Measurements from ENCODE around the gene CLPTM1. TPM values are rescaled to one million over a fixed set of nuclear protein-coding genes. Genes with fewer than 3 reads are reported as not detected.

The CLPTM1 gene
- total and polyA plus RNA-seq, 9 of the 15 experiments (the other 6 are each of a cell fraction or from before 2014, with no cell fraction given) = 0.37 to 96.0 (median 27.5) TPM

GRCh38 chr19:45038931-45039893, 84.0 kb downstream of the CLPTM1 start, which contains the start of gene CLASRP (continued):
- TF ChIP-seq POLR3G (IDR thresholded peaks at IDR 0.05; ENCODE audit: extremely low read depth, insufficient read length, insufficient replicate concordance) (no peak), POLR3A (IDR thresholded peaks at IDR 0.05; ENCODE audit: borderline replicate concordance, extremely low read depth, insufficient read depth, insufficient read length) (no peak), HMGXB4 (CRISPR knock-in tag; IDR thresholded peaks at IDR 0.05) (no peak), NFRKB (IDR thresholded peaks at IDR 0.05; ENCODE audit: low read depth) (no peak), NCOA1 (IDR thresholded peaks at IDR 0.05; ENCODE audit: low read depth) (no peak), PHB (CRISPR knock-in tag; IDR thresholded peaks at IDR 0.05) (no peak), EHMT2 (IDR thresholded peaks at IDR 0.05) (no peak), STAT6 (CRISPR knock-in tag; IDR thresholded peaks at IDR 0.05) (no peak), FOXO4 (CRISPR knock-in tag; IDR thresholded peaks at IDR 0.05) (no peak), SMAD4 (CRISPR knock-in tag; conservative IDR thresholded peaks at IDR 0.05) (no peak), MLX (CRISPR knock-in tag; conservative IDR thresholded peaks at IDR 0.05) (no peak), POU5F1 (IDR thresholded peaks at IDR 0.05; ENCODE audit: borderline replicate concordance, low read depth, low read length, partially characterized antibody) (no peak), PYGO2 (tag; IDR thresholded peaks at IDR 0.05) (no peak), NFIX (CRISPR knock-in tag; IDR thresholded peaks at IDR 0.05; ENCODE audit: low read depth) (no peak), PATZ1 (CRISPR knock-in tag; IDR thresholded peaks at IDR 0.05; ENCODE audit: borderline replicate concordance) (peak; percentile 27; the same call in 1 of the 2 replicates), PTTG1 (tag; IDR thresholded peaks at IDR 0.05; ENCODE audit: low read depth) (no peak), RNF2 (IDR thresholded peaks at IDR 0.05) (no peak), NCOR1 (IDR thresholded peaks at IDR 0.05) (no peak), TAL1 (IDR thresholded peaks at IDR 0.05) (no peak)

Measured in K562 (cell line).